WI38 (cell line): ENCODE data around the gene COQ7.

ENCODE experiments used
- H3K4me3 ChIP-seq: 2 replicates; pipeline ENCODE4 v1.5.1; 2011; ENCODE audit warnings: low read depth, mild to moderate bottlenecking, control low read depth, low read length
- CTCF ChIP-seq: IDR thresholded peaks from 2 replicates; pipeline ENCODE4 v1.5.1; 2012; ENCODE audit warnings: low read depth, mild to moderate bottlenecking, control low read depth, low read length

The COQ7 gene

GRCh38 chr16:19113577-19114358, 46.4 kb downstream of the COQ7 start, which contains the start of gene ITPRIPL2:
Gene ITPRIPL2, plus strand, starts transcription at chr16:19113964. Its CDS starts 498 bp downstream, at chr16:19114462.
- no peak for TF ChIP-seq CTCF
- peak within 1 kb of the TSS; percentile 69 for H3K4me3 ChIP-seq

DNA sequence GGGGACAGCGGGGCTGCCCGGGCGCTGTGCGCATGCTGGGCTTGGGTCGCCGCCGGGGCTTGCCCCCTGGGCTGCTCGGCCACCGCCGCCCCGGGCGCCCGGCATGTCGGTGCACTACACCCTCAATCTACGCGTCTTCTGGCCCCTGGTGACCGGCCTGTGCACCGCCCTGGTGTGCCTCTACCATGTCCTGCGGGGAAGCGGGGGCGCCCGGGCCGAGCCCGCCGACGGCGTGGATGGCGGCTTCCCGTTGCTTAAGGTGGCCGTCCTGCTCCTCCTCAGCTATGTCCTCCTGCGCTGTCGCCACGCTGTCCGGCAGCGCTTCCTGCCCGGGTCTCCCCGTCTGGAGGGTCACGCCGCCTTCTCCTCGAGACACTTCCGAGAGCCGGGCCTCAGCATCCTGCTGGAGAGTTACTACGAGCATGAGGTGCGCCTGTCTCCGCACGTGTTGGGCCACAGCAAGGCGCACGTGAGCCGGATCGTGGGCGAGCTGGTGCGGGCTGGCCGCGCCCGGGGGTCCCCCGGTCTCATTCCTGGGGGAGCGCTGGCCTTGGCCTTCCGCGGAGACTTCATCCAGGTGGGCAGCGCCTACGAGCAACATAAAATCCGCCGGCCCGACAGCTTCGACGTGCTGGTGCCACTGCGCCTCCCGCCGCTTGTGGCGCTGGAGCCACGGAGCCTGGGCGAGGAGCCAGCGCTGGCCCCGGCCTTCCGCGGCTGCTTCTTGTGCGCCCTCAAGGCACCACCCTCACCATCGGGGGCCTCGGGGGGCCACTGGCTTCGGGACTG, 47.1 kb downstream of the COQ7 start:
- peak; percentile 32; the same call in 1 of the 2 replicates for TF ChIP-seq CTCF
- H3K4me3 ChIP-seq: peak overlapping the region; percentile 69

DNA sequence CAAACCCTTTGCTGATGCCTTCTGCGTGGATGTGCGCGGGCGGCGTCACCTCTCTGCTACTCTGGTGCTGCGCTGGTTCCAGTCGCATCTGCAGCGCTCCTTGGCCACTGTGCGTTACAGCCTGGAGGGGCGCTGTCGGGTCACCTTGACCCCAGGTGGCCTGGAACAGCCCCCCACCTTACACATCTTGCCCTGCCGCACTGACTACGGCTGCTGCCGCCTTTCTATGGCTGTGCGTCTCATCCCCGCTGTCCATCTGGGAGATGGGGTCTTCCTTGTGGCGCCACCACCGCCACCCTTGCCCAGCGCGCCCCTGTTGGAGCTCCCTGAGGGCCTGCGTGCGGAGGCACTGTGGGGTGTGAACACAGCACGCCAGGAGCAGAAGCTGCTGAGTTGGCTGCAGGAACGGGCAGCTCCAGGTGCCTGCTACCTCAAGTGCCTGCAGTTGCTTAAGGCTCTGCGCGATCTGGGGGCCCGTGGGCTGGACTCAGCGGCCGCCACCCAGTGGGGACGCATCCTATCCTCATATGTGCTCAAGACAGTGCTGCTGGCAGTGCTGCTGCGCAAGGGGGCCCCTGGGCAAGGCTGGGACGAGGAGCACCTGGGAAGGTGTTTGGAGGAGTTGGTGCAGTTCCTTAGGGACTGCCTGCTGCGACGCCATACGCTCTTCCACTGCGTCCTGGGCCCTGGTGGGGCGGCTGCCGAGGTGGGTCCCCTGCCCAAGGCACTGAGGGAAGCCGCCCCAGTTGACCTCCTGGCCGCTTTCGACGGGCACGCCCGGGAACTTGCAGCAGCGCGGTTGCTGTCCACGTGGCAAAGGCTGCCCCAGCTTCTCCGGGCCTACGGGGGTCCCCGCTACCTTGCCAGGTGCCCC, 48.0 kb downstream of the COQ7 start:
- peak overlapping the region; percentile 69 for H3K4me3 ChIP-seq

GRCh38 chr16:19116711-19117449, 49.5 kb downstream of the COQ7 start:
- no peak for TF ChIP-seq CTCF
- H3K4me3 ChIP-seq: peak overlapping the region; percentile 27

More for the DNA sequence above, 48.0 kb downstream of the COQ7 start:
- TF ChIP-seq CTCF: no peak

DNA sequence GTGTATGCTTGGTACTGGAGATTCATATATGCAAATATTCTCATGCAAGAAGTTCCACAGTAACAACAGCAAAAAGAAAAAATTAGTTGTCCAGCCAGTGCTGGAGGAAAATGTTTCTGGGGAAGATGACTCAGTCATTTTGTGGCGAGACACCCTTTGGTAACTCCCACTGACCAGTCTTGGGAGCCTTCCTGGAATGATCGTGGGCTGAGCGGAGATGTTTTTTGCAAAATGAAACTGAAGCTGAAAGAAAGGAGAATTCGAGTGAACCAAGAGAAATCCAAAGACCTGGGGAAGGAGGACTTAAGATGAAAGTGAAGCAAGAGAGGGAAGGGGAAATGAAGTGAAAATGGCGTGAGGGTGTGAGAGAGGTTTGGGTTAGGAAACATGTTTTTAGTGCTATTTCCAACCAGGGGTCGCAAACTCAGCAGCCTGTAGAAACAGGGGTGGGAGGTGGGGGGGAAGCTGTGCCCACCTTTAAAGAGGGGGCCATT, 51.6 kb downstream of the COQ7 start:
- no peak for TF ChIP-seq CTCF

DNA sequence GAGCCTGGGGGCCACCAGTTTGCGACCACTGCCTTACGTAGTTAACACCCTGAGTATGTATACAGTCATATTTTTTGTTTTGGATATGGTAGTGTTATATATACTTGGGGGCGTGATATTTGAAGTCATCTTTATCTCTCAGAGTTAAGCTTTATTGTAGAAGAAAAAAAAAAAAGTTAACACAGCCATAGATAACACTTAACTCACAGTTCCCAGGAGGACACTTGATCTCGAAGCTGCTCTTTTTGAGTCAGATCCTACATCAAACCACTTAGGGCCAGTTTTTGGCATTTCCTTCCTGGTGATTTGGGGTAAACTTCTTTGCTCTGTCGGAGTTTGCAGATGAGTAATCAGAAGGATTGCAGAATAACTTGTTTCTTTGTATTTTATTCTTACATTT, 52.1 kb downstream of the COQ7 start:
- H3K4me3 ChIP-seq: peak overlapping the region; percentile 67
- TF ChIP-seq CTCF: no peak

More for the DNA sequence above, 51.6 kb downstream of the COQ7 start:
- H3K4me3 ChIP-seq: peak overlapping the region; percentile 67
